HG03442 (cell line): ENCODE results near the gene OXSM.

Experiments used
- ATAC-seq: cut with Tn5 transposase; IDR thresholded peaks from one replicate; pipeline ENCODE4 v1.9.1; 2021; ENCODE audit warnings: mild to moderate bottlenecking, moderate library complexity; ENCODE audit not compliant: unreplicated experiment

Gene OXSM

DNA sequence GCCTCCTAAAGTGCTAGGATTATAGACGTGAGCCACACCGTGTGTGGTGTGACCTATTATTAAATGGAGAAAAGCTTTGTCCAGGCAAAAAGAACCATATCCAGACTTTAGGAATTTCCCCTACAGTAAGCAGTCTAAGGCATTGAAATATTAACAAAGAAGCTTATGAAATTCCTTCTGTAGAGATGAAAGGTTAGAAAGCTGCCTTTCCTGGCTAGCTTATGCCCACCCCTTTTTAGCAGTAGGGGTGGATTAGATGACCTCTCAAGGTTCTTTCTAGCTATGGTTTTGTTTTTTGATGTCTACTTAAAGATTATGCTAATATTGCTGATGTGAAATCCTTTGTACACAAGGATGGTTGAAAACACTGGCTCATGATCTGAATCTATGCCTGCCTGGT is 13.9 kb downstream of the OXSM start:
- no peak for ATAC-seq

DNA sequence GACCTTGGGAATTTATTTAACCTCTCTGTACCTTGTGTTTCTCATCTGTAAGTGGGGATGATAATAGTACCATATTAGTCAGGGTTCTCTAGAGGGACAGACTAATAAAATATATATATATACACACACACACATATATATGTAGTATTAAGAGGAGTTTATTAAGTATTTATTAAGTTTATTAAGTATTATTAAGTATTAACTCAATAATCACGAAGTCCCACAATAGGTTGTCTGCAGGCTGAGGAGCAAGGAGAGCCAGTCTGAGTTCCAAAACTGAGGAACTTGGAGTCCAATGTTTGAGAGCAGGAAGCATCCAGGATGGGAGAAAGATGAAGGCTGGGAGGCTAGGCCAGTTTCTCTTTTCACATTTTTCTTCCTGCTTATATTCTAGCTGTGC is 14.8 kb downstream of the OXSM start:
- ATAC-seq = no peak

DNA sequence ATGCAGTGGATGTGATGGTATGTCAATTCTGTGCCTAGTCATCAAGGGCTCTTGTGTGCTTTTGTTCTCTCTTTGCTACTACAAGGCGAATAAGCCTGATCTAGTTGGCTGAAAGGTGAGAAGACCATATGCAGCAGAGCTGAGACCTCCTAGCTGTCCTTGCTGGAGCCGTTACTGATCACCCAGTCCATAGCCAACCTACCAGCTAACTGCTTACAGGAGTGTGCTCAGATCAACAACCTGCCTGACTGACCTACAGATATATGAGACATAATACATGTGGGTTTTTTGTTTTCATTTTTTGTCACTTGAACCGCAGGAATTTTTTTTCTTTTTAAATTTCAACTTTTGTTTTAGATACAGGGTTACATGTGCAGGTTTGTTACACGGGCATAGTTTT is 22.8 kb downstream of the OXSM start:
- ATAC-seq = no peak

DNA sequence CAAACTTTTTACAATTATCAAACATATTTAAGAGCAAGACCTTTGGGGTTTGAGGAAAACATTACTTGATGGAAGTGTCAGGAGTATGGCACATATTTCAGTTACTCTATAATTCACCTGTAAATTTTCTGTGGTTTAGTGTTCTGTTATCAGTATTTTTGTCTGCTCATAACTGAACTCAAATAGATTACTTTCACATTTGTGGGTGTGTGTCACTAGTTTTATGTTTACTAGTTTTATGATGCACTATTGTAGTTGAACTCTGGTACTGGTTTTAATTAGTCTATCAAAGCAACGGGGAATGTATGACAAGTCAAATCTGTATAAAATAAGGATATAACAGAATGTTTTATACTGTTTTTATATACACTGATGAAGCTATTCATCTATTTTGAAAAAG is 27.2 kb downstream of the OXSM start:
- peak; percentile 49 for ATAC-seq

DNA sequence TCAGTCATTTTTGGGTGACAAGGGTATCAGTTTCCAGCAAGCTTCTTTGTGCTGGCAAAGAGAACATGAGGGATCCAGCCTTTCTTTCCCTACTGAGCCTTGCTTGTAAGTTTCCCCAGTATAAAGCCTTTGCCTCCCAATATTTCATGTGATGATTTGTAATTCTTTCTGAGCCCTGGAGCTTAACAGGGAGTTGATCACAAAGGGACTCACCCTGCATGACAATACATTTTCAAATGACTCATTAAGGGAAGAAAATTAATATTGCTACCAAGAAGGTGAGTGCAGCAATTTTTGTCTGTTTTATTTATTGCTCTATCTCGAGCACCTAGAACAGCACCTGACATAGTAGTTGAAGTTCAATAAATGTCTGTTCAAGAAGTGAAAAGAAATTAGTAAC is 27.7 kb downstream of the OXSM start:
- no peak for ATAC-seq

DNA sequence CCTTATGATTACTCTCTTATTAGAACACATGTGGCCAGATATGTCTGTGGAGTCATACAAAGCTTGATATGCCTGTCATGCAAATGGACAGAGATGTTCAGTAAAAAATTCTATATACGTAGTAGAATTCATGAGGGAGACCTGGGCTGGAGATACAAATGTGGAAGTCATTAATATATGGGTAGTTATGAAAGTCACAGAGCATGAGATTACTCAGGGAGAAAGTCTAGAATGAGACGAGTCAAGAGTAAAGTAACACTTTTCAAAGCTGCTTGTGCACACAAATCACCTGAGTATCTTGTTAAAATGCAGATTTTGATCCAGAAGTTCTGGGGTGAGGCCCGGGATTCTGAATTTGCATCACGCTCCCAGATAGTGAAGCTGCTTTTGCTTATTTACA is 28.4 kb downstream of the OXSM start:
- no peak for ATAC-seq

DNA sequence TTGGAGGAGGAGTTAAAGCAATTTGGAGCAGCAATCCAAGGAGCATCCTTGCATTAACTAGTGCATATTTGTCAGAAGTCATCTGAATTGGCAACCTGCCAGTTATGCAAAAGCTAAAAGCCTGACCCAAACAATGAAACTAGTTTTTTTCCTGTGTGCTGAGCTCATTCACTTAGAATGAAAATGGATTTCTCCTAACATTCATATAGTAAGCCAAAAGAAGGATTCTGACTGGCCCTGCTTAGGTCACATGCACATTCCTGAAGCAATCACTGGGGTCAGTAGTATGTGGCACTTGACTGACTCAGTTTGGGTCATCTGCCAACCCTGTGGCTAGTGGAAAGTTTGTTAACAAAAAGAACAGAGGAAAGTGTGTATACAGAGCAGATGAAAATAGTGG is 30.5 kb downstream of the OXSM start:
- ATAC-seq = peak; percentile 35

DNA sequence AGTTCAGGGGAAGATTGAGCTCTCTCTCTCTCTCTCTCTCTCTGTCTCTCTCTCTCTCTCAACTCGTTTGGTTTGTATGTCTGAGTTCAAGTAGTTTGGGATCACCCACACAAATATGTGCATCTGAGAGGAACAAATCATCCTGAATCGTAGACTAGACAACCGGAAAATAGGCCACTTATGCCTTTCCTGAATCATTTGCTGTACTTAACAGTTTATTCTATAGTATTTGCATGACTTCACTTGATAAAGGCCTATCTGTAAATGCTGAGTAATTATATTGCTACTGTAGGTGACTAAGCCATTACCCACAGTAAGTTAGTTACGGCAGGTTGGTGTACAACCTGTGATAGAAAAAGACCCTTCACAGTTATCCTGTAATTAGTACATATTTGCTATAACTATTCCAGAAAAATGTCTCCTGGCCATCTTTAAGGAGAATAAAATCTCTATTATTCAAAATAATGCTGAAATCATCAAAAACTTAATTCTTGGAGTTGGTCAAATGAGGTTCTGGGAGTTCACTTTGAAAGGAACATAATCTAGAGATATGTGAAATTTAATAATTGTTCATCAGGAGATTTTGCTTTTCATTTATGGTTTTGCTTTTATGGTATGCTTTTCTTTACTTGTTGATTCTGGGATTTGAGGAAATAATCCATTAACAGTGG is 31.1 kb downstream of the OXSM start:
- no peak for ATAC-seq

DNA sequence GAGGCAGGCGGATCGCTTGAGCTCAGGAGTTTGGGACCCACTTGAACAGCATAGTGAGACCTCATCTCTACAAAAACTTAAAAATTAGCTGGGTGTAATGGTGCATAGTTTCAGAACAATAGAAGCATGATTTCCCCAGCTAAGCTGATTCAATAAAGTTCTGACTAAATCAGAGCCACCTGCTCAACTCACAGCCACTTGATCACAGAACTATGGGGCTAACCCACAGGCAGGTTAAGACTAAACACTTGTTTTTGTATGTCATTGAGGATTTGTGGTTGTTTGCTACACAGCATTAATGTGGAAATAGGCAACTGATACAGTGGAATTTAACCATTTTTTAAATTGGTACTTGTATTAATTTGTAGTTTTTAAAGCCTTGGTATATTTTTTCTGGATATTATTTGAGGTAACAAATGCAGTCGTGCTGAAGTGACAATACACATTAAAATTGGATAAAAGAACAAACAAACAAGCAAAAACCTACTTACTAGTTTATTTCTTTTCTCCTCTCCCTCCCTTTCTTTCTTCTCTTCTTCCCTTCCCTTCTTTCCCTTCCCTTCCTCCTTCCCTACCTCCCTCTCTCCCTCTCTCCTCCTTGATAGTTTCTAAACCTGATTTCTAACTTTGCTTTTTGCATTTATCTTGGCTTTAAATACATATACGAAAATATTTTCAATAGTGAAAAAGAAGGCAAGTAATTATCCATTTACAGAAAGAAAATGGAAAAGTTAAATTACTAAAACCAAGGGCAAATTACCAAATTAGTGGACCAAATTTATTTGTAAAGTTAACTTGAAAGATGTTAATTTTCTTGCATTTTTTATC is 32.1 kb downstream of the OXSM start:
- no peak for ATAC-seq

DNA sequence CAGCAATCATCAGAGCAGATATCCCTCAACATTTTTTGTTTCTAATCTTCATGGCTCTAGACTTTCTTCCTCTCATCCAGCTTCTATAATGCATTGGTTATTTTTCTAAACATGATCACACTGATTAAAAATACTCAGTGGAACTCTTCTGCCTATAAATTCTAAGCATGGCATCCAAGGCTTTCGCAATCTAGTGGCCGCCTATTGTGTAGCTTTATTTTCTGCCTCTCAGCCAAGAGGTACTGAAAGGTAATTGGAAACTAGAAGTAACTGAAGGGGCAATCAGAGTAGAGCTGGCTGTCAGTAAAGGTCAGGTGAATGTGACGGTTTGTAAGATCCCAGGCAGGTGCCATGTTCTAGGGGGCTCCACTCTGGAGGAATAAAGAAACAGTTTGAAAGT is 33.4 kb downstream of the OXSM start:
- ATAC-seq = no peak

DNA sequence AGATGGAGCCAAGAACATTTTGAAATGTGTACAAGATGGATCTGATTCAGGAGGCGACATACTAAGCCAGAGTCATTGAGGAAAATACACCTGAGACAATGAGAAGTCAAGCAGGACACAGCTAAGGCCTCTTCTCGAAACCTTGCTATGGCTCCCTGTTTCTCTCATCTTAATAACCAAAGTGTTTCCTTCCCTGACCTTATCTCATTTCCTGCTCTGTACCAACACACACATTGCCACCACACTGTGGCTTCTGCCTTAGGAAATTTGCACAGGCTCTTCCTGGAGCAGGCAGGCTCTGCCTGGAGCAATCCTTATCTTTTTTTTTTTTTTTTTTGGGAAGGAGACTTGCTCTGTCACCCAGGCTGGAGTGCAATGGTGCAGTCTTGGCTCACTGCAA is 36.6 kb downstream of the OXSM start:
- no peak for ATAC-seq

DNA sequence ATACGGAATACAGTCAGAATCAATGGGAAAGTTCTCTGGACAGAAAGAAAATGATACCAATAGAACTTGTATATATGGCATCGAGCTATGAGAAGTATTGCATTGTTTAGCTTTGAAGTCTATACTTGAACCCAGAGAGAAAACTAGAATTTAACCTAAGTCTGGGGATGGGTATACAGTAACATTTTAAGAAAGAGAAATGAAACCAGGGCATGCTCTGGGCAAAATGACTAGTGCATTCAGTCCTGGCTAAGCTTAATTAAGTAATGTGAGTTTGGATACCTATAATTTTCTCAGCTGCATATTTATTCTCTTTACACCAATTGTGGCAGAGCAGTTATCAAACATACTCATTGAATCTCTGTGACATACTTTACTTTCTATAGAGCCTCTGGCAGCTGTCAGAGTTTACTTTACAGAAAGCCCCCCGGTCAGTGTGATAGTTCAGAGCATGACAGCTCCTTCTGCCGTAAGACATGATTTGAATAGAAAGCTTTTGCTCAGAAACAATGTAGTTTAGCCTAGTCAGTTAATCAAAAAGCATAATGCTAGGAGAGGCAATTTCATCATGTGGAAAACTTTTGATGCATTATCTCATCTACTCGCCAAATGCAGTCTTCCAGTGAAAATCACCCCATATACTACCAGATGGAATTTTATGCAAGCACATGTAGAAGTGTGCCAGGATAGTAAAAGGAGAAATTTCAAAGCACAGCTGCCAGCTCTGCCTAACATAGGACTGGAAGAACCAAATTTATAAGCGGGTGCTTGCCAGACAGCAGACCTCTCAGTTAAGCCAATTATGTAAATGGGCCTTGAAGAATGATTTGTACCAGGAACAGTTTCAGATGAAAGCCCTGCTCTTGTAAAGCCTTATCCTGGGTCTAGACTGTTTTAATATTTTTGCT is 40.7 kb downstream of the OXSM start:
- no peak for ATAC-seq

DNA sequence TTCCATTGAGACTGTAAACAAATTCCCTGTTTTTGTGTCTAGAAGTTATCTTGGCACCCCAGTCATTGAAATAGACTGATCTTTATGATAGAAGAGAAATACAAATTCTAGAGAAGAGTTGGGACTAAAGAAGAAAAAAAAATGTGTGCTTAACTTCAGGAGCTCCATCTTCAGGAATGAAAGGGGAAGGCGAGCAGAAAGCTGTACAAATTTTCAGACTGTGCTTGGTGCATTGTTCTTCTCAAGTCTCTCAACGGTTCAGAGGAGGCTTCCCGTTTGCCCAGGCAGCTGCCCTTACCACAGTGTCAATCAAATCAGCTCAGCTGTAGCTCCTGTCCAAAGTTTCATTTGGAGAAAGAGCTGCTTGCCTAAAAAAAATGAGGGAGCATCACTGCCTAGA is 41.7 kb downstream of the OXSM start:
- no peak for ATAC-seq

DNA sequence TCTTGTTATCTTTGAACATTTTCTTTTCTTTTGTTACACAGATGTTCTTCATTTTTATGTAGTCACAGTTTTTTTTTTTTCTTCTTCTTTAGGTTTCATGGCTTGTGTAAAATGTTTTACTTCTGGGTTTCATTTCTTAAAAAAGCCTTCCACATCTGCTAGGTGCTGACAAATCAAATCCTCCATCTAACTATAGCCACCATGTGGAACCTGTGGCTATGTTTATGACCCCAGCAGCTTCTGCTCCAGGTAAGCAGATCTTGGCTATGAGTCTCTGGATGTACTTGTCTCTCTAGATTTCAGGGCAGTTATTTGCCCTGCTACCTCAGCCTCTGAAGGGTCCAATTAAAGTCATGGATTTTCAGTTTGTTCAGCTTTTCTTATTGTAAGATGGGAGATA is 44.5 kb downstream of the OXSM start:
- ATAC-seq = peak; percentile 80

DNA sequence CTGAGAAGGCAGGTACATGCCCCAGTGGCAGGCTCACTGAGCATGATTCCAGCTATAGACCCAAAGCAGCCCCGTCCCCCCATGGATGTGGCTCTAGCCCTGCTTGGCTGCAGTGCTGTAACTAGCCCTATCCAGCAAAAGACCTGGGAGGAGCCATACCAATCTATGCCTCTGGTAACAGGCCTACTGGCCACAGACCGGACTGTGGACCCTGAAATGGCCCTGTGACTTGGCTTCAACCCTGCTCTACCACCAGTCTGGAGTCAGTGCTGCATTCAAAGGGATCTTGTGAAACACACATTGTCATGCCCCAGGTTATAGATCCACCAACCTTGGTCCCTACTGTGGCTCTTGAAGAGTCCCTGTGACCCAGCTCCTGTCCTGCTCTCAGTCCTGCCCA is 46.7 kb downstream of the OXSM start:
- ATAC-seq = no peak

DNA sequence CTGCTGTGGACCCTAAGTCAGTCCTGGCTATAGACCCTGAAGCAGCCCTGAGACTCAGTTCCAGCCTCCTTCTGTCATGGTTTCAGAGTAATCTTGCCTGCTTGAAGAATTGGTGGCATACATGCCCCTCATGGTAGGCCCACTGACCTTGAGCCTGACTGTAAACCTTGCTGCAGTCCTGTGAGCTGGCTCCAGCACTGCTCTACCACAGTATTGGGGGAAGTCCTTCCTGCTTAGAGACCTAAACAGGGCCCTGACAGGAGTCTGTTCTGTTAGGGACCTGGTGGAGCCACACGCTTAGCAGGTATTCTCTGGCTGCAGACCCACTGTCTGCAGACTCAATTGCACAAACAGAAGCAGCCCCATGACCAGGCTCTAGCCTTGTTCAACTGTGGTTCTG is 47.1 kb downstream of the OXSM start:
- ATAC-seq = no peak

DNA sequence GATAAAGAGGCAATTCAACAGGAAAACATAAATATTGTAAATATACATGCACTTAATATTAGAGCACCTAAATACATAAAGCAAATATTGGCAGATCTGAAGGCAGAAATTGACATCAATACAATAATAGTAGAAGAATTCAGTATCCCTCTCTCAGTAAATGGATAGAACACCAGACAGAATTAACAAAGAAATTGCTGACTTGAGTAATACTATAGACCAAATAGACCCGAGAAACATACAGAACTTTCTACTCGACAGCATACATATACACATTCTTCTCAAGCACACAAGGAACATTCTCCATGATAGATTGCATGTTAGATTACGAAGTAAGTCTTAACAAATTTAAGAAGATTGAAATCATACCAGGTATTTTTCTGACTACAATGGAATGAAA is 50.2 kb downstream of the OXSM start:
- ATAC-seq = no peak

DNA sequence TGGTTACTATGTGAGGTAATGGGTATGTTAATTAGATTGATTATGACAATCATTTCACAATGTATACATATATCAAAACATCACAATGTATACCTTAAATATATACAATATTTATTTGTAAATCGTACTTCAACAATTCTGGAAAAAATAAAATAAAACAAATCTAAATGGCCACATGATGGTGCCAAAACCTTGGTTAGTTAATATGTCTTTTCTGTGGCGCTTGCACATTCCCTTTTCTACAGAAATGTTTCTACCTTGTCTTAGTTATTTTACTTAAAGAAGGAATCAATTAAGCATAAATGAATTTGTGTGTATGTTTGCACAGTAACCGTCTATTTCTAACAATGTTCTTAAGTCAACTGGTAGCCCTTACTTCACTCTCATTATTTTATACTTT is 53.4 kb downstream of the OXSM start:
- no peak for ATAC-seq
